PFSK-1 (cell line): ENCODE results near the gene ALDH9A1.

Experiments
- POLR2AphosphoS5 ChIP-seq: IDR thresholded peaks from 2 replicates; pipeline ENCODE4 v1.6.1; 2012; ENCODE audit warnings: low read depth, mild to moderate bottlenecking, control low read depth, low read length, moderate library complexity
- REST ChIP-seq, 2 experiments: IDR thresholded peaks; 2 replicates each; pipeline versions ENCODE4 v1.6.1 to v1.8.0; 2011 to 2012; ENCODE audit warnings: low read depth in 2 of 2, low read length in 2 of 2, control low read depth in 1 of 2, inconsistent platforms in 1 of 2, mild to moderate bottlenecking in 1 of 2, moderate library complexity in 1 of 2; ENCODE audit not compliant: insufficient read depth in 1 of 2
- SIN3A ChIP-seq: IDR thresholded peaks from 2 replicates; pipeline ENCODE4 v1.6.1; 2012; ENCODE audit warnings: mild to moderate bottlenecking, low read length, moderate library complexity, borderline replicate concordance; ENCODE audit not compliant: insufficient read depth
- TAF1 ChIP-seq: IDR thresholded peaks from 2 replicates; pipeline ENCODE4 v1.6.1; 2012; ENCODE audit warnings: low read length, control low read depth, borderline replicate concordance; ENCODE audit not compliant: insufficient read depth

- TF ChIP-seq REST (IDR thresholded peaks at IDR 0.05; ENCODE audit: insufficient read depth in 1 of 2, low read depth in 2 of 2, low read length in 2 of 2) (no peak), POLR2AphosphoS5 (no peak), SIN3A (no peak), TAF1 (no peak)
Observed at GRCh38 chr1:165647970-165648369, 50.4 kb downstream of the ALDH9A1 start.
